Measurements from ENCODE around the gene EXOC3. TPM values are rescaled to one million over a fixed set of nuclear protein-coding genes. Genes with fewer than 3 reads are reported as not detected.

EXOC3 gene
- total and polyA plus RNA-seq, 2 of the 4 experiments (the other 2 are of a cell fraction): 35.1 to 47.5 TPM

GRCh38 chr5:488744-489688 lies 46.0 kb downstream of the EXOC3 start:
- H2BK120ac ChIP-seq (ENCODE audit: low read depth, low read length): no peak overlapping the region
- H4K91ac ChIP-seq (ENCODE audit: insufficient read depth, low read depth, low read length): no peak overlapping the region
- ChIA-PET POLR2A (ENCODE audit: unreplicated experiment) (no interaction called here), CTCF (no interaction called here)
- no peak overlapping the region for H3K56ac ChIP-seq (ENCODE audit: extremely low read depth, insufficient read depth, low read length)
- H2BK5ac ChIP-seq (ENCODE audit: low read depth, low read length, poor library complexity, severe bottlenecking): no peak overlapping the region
- no peak overlapping the region for H3K23ac ChIP-seq (ENCODE audit: low read depth, low read length)
- in situ Hi-C loops (cut with MboI; ENCODE audit: low sequenced_read_pairs) (no loop called here), dilution Hi-C loops (cut with HindIII; ENCODE audit: low sequenced_read_pairs, unreplicated experiment) (no loop called here), intact Hi-C loops (cut with micrococcal nuclease) (no loop called here)
- WGBS, 2 experiments (ENCODE audit: extremely low coverage in 2 of 2, insufficient read length in 1 of 2): 25% methylated on average over 13 of the region's 40 CpGs; no CpG with 5 or more reads in 1 of the 2 experiments
- no peaks in the 10 kb centered on the region for H3K9me1 ChIP-seq (ENCODE audit: insufficient read depth, low read length)
- H3K79me1 ChIP-seq (ENCODE audit: low read depth in 1 of 2, low read length in 2 of 2): no peaks in the 10 kb centered on the region
- no peak overlapping the region for H2AK9ac ChIP-seq (replicated peaks; ENCODE audit: low read depth, low read length, poor library complexity)
- H3K18ac ChIP-seq (ENCODE audit: low read depth, low read length): no peak overlapping the region
- no peaks in the 10 kb centered on the region for H4K20me1 ChIP-seq (ENCODE audit: insufficient read depth, low read length)
- H3K9me3 ChIP-seq (ENCODE audit: control insufficient read depth, insufficient read depth, low read length): no peaks in the 10 kb centered on the region
- no peaks in the 10 kb centered on the region for H3K4me1 ChIP-seq (ENCODE audit: control insufficient read depth, insufficient read depth, low read length)
- H4K8ac ChIP-seq (ENCODE audit: low read depth in 2 of 2, low read length in 2 of 2): no peak overlapping the region
- ATAC-seq (ENCODE audit: low read depth) (no peak), DNase-seq (no peak)
- no peak overlapping the region for H2BK20ac ChIP-seq (ENCODE audit: low read depth, low read length)
- H3K4me2 ChIP-seq (ENCODE audit: low read depth, low read length): no peak overlapping the region
- no peak for TF ChIP-seq CTCF (conservative IDR thresholded peaks at IDR 0.05; ENCODE audit: low read depth, low read length)
- TF ChIP-seq POLR2A (IDR thresholded peaks at IDR 0.05; ENCODE audit: low read depth, low read length): no peak
- no peak for TF ChIP-seq FOS (IDR thresholded peaks at IDR 0.05; ENCODE audit: low read depth, low read length)
- TF ChIP-seq BHLHE40 (IDR thresholded peaks at IDR 0.05; ENCODE audit: low read depth, low read length): no peak
- no peak overlapping the region for H3K14ac ChIP-seq (replicated peaks; ENCODE audit: low read depth, low read length)
- H2AFZ ChIP-seq (replicated peaks; ENCODE audit: low read length, poor library complexity): peak overlapping the region; percentile 14
- H3K27me3 ChIP-seq (ENCODE audit: control insufficient read depth, insufficient read depth, low read length): peaks cover 22% of the 10 kb centered on the region; the same call in 1 of the 2 replicates
- no peak overlapping the region for H3K4me3 ChIP-seq (ENCODE audit: insufficient read depth, low read depth, low read length)
- no peak overlapping the region for H3K4ac ChIP-seq (ENCODE audit: low read depth, low read length)
- H2AK5ac ChIP-seq (ENCODE audit: low read depth, low read length): no peak overlapping the region
- no peak overlapping the region for H3K9ac ChIP-seq (ENCODE audit: low read depth, low read length)
- no peak overlapping the region for H2BK15ac ChIP-seq (ENCODE audit: low read depth, low read length)
- H3K36me3 ChIP-seq (ENCODE audit: control insufficient read depth, insufficient read depth, low read length): no peaks in the 10 kb centered on the region
- H4K5ac ChIP-seq (ENCODE audit: low read depth, low read length): no peak overlapping the region
- H3K27ac ChIP-seq (ENCODE audit: insufficient read depth, low read length): no peak overlapping the region
- no TSS peak for BruUV-seq (replicated peaks)
